MM.1S (cell line): ENCODE measurements around the gene MYOCOS.

Experiments
- EZH2 ChIP-seq: fragments of 300-600 bp; sonication (generic); optimal IDR thresholded peaks from 2 replicates; pipeline ENCODE3; 2017; ENCODE audit warnings: low read depth, mild to moderate bottlenecking, antibody characterized with exemption, low read length, mixed read lengths
- EZH2phosphoT487 ChIP-seq: fragments of 300-600 bp; sonication (generic); IDR thresholded peaks from 2 replicates; pipeline ENCODE4 v1.6.1; 2018; ENCODE audit warnings: antibody characterized with exemption, low read length
- TF ChIP-seq, protein P1 (sequence below): fragments of 300-600 bp; sonication (generic); IDR thresholded peaks from 2 replicates; pipeline ENCODE4 v1.5.1; 2016; ENCODE audit warnings: antibody characterized with exemption, low read length, mixed read lengths

- TF ChIP-seq EZH2 (no peak), EZH2phosphoT487 (no peak)
- TF ChIP-seq, protein P1, sequence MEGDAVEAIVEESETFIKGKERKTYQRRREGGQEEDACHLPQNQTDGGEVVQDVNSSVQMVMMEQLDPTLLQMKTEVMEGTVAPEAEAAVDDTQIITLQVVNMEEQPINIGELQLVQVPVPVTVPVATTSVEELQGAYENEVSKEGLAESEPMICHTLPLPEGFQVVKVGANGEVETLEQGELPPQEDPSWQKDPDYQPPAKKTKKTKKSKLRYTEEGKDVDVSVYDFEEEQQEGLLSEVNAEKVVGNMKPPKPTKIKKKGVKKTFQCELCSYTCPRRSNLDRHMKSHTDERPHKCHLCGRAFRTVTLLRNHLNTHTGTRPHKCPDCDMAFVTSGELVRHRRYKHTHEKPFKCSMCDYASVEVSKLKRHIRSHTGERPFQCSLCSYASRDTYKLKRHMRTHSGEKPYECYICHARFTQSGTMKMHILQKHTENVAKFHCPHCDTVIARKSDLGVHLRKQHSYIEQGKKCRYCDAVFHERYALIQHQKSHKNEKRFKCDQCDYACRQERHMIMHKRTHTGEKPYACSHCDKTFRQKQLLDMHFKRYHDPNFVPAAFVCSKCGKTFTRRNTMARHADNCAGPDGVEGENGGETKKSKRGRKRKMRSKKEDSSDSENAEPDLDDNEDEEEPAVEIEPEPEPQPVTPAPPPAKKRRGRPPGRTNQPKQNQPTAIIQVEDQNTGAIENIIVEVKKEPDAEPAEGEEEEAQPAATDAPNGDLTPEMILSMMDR: no peak
Observed at GRCh38 chr1:171622152-171622462, at the start of gene MYOCOS.
